Right atrium auricular region (tissue), 2 donors: Measurements from ENCODE around the gene TMED4. TPM values are rescaled to one million over a fixed set of nuclear protein-coding genes. Genes with fewer than 3 reads are reported as not detected.

Experiments used
- DNase-seq: peaks from one replicate; pipeline ENCODE4 v3.0.0-alpha.2; 2019; ENCODE audit warnings: low spot score
- H3K27ac ChIP-seq, 2 donors: fragments of 200-600 bp; sonication (generic); 1 replicate in 1 of 2; 2 replicates in 1 of 2; pipeline ENCODE4 v1.5.1; 2016 to 2019
- H3K27me3 ChIP-seq, 2 donors: fragments of 200-600 bp; sonication (generic); one replicate each; pipeline versions ENCODE4 v1.5.1 to v1.6.0; 2017 to 2019
- H3K36me3 ChIP-seq: fragments of 200-600 bp; sonication (generic); one replicate; pipeline ENCODE4 v1.5.1; 2016
- H3K4me1 ChIP-seq, 2 donors: fragments of 200-600 bp; sonication (generic); one replicate each; pipeline versions ENCODE4 v1.5.1 to v1.6.0; 2017 to 2019
- H3K4me3 ChIP-seq, 2 donors: fragments of 200-600 bp; sonication (generic); 1 replicate in 1 of 2; 2 replicates in 1 of 2; pipeline ENCODE4 v1.5.1; 2017 to 2019; ENCODE audit warnings: mild to moderate bottlenecking in 1 of 2, moderate library complexity in 1 of 2
- H3K9me3 ChIP-seq, 2 donors: fragments of 200-600 bp; sonication (generic); one replicate each; pipeline ENCODE4 v1.5.1; 2019
- total RNA-seq, 2 donors: library from RNA; depleted of rRNA; stranded (reverse); fragments of >200 nt; gene quantifications; one replicate each; pipeline ENCODE4 v1.1.0, GENCODE V29; 2016
- TF ChIP-seq, protein P1 (sequence below), 2 donors: fragments of 200-600 bp; sonication (generic); IDR thresholded peaks; one replicate each; pipeline ENCODE4 v1.5.1; 2019; ENCODE audit warnings: antibody characterized with exemption in 2 of 2

The TMED4 gene
- total RNA-seq, 2 donors from 2014 or later = 113 to 120 TPM

DNA sequence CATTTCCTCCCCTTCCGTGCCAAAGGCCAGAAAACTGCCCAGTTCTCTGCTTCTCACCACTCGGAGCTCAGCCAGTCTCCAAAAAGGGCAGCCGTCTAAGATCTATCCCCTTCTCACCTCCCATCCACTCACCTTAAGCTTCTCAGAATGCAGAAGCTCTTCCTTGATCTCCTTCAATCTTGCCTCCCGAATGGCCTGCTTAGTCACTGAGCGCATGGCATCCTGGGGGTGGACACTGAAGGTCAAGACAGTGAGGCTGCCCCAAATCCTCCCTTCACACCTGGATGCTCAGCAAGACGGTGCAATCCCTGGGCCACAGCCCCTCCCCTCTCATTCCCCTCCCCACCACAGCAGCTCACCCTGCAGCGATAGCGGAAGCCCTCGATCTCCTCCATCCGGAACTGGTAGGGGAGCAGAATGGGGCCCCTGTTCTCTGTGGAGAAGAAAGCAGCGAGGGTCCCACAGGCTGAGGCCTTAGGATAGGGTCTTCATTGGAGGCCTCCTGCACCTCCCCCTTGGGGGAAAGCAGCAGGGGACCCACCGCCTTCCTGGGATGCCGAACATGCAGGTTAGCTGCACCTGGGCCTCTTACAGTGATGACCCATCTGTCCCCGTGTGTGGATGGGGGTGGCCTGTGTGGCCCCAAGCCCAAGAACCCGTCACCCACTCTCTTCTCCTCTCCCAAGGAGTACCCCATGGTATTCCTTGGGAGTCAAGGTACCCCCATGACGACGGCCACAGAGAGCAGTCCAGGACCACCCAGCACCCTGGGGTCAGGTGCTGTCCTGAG is 13.1 kb downstream of the TMED4 start:
- Histone ChIP-seq H3K27ac (no peak overlapping the region), H3K36me3 (peaks cover 82% of the 10 kb centered on the region), H3K4me1 (peaks cover 0 to 29% of the 10 kb centered on the region in 2 donors), H3K4me3 (no peak overlapping the region), H3K9me3 (no peaks in the 10 kb centered on the region), H3K27me3 (no peaks in the 10 kb centered on the region)
- DNase-seq = no peak
- TF ChIP-seq, protein P1, sequence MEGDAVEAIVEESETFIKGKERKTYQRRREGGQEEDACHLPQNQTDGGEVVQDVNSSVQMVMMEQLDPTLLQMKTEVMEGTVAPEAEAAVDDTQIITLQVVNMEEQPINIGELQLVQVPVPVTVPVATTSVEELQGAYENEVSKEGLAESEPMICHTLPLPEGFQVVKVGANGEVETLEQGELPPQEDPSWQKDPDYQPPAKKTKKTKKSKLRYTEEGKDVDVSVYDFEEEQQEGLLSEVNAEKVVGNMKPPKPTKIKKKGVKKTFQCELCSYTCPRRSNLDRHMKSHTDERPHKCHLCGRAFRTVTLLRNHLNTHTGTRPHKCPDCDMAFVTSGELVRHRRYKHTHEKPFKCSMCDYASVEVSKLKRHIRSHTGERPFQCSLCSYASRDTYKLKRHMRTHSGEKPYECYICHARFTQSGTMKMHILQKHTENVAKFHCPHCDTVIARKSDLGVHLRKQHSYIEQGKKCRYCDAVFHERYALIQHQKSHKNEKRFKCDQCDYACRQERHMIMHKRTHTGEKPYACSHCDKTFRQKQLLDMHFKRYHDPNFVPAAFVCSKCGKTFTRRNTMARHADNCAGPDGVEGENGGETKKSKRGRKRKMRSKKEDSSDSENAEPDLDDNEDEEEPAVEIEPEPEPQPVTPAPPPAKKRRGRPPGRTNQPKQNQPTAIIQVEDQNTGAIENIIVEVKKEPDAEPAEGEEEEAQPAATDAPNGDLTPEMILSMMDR (IDR thresholded peaks at IDR 0.05) = no peak

DNA sequence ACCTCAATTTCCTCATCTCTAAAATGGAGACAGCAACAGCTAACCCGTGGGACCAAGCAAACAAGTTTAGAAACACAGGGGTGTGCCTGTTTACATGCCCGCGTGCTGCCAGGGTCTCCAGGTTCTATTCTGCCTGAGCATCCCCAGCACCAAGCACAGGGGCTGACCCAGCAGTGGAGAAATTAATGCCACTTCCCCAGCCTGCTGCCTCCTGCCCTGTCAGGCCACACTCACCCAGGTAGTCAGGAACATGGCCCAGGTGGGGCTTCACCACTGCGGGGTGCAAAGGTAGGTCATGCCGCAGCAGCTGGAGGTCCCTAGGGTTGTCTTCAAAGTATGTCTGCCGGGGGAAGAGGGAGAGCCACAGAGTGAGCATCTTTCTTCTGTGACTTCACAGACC is 14.1 kb downstream of the TMED4 start:
- Histone ChIP-seq H3K27ac (no peak overlapping the region), H3K36me3 (peaks cover 82% of the 10 kb centered on the region), H3K9me3 (no peaks in the 10 kb centered on the region), H3K4me3 (no peak overlapping the region), H3K4me1 (peaks cover 0 to 23% of the 10 kb centered on the region in 2 donors), H3K27me3 (no peaks in the 10 kb centered on the region)
- DNase-seq = no peak
- TF ChIP-seq, protein P1 (IDR thresholded peaks at IDR 0.05) = no peak

DNA sequence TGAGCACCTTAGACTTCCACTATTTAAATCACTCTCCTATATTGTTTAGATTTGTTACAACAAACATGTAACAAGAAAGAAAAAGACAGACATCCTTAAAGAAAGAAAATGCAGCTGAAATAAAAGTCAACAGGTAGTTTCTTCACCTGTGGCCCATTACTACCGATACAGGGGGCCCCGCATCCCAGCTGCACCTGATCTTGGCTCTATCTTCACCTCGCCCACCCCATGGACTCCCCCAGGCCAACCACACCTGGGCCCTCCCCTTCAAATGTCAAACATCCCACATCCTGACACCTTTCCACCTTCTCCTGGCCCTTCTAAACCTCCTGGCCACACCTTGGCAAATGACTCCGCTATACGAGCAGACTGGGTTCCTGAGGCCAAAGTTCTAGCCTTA is 15.4 kb downstream of the TMED4 start:
- no peak overlapping the region for H3K4me3 ChIP-seq
- peaks cover 71% of the 10 kb centered on the region for H3K36me3 ChIP-seq
- TF ChIP-seq, protein P1 (IDR thresholded peaks at IDR 0.05) = no peak
- H3K27me3 ChIP-seq = no peaks in the 10 kb centered on the region
- no peak for DNase-seq
- H3K4me1 ChIP-seq = peaks cover 0 to 12% of the 10 kb centered on the region in 2 donors
- H3K27ac ChIP-seq = no peak overlapping the region
- no peaks in the 10 kb centered on the region for H3K9me3 ChIP-seq

- TF ChIP-seq, protein P1 (IDR thresholded peaks at IDR 0.05) = peak in 1 of 2 donors; percentile 0
- Histone ChIP-seq H3K4me1 (peaks cover 0 to 12% of the 10 kb centered on the region in 2 donors), H3K36me3 (peaks cover 64% of the 10 kb centered on the region), H3K9me3 (no peaks in the 10 kb centered on the region), H3K27me3 (no peaks in the 10 kb centered on the region), H3K27ac (no peak overlapping the region), H3K4me3 (no peak overlapping the region)
- no peak for DNase-seq
These were observed 16.1 kb downstream of the TMED4 start for GRCh38 chr7:44565795-44566559.

DNA sequence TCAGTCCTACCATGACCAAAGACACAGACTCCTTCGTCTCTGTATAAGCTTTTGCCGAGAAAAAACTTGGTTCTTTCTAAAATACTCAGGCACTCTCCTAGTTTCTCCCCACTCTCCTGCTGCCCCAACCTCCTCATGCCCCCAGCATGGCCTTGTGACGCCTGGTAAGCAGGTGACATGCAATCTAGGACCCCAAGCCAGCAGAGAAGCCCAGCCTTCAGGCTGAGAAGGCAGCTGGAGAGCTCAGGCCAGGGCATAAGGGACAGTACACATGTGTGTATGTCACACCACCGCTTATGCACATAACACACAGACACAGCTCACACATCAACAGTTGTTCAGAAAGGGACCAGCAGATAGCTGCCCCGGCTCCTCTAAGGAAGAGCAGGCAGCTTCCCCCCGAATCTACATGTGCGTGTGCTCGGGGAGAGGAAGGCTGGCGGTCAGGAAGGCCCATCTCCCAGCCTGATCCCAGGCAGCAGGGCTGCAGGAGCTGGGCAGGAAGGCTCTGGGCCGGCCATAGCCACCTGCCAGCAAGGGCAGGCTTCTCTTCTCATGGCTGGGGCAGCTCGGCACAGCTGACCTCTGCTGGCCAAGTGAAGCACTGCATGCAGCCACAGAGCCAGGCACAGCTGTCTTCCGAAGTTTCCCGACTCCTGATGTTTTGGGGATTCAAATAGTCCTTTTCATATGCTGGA is 16.8 kb downstream of the TMED4 start:
- Histone ChIP-seq H3K27me3 (no peaks in the 10 kb centered on the region), H3K9me3 (no peaks in the 10 kb centered on the region), H3K27ac (no peak overlapping the region), H3K4me1 (peaks cover 0 to 12% of the 10 kb centered on the region in 2 donors), H3K36me3 (peaks cover 57% of the 10 kb centered on the region), H3K4me3 (no peak overlapping the region)
- TF ChIP-seq, protein P1 (IDR thresholded peaks at IDR 0.05) = peak; percentile 97 to 99
- peak; percentile 73 for DNase-seq
